Neural progenitor cell (in vitro differentiated cells): ENCODE measurements around the gene TSHZ2. TPM values are rescaled to one million over a fixed set of nuclear protein-coding genes. Genes with fewer than 3 reads are reported as not detected.

ENCODE experiments used
- DNase-seq: peaks from one replicate; pipeline ENCODE4 v3.0.0-alpha.2; 2016; ENCODE audit warnings: low spot score
- H2AFZ ChIP-seq: fragments of 200-600 bp; sonication (generic); replicated peaks from 2 replicates; pipeline ENCODE4 v1.6.1; 2016; ENCODE audit warnings: antibody characterized with exemption
- H3F3A ChIP-seq: fragments of 200-600 bp; sonication (generic); 2 replicates; pipeline ENCODE4 v1.6.1; 2016; ENCODE audit warnings: antibody characterized with exemption, low read depth
- H3K27ac ChIP-seq: fragments of 200-600 bp; sonication (generic); 2 replicates; pipeline ENCODE4 v1.5.1; 2016; ENCODE audit warnings: mild to moderate bottlenecking
- H3K27me3 ChIP-seq: fragments of 200-600 bp; sonication (generic); 2 replicates; pipeline ENCODE4 v1.6.1; 2016; ENCODE audit warnings: mild to moderate bottlenecking, moderate library complexity
- H3K36me3 ChIP-seq: fragments of 200-600 bp; sonication (generic); 2 replicates; pipeline ENCODE4 v1.5.1; 2016
- H3K4me1 ChIP-seq: fragments of 200-600 bp; sonication (generic); 2 replicates; pipeline ENCODE4 v1.6.1; 2016; ENCODE audit warnings: mixed run types
- H3K4me2 ChIP-seq: fragments of 200-600 bp; sonication (generic); 2 replicates; pipeline ENCODE4 v1.6.1; 2016
- H3K4me3 ChIP-seq: fragments of 200-600 bp; sonication (generic); 2 replicates; pipeline ENCODE4 v1.5.1; 2016
- H3K79me2 ChIP-seq: fragments of 200-600 bp; sonication (generic); 2 replicates; pipeline ENCODE4 v1.6.1; 2016; ENCODE audit warnings: low read depth
- H3K9ac ChIP-seq: fragments of 200-600 bp; sonication (generic); 2 replicates; pipeline ENCODE4 v1.6.1; 2016
- H3K9me3 ChIP-seq: fragments of 200-600 bp; sonication (generic); 2 replicates; pipeline ENCODE4 v1.5.1; 2016; ENCODE audit warnings: low read depth
- H4K20me1 ChIP-seq: fragments of 200-600 bp; sonication (generic); 2 replicates; pipeline ENCODE4 v1.6.1; 2016; ENCODE audit warnings: low read depth
- H3K27ac Mint-ChIP-seq: 3 replicates; pipeline ENCODE4 v1.8.0; 2021; ENCODE audit warnings: mixed read lengths
- H3K27me3 Mint-ChIP-seq: 2 replicates; pipeline ENCODE4 v1.8.0; 2022; ENCODE audit warnings: low read depth, mild to moderate bottlenecking, inconsistent platforms, moderate library complexity, mixed read lengths; ENCODE audit not compliant: insufficient read depth
- H3K36me3 Mint-ChIP-seq: 3 replicates; pipeline ENCODE4 v1.8.0; 2021; ENCODE audit warnings: mixed read lengths
- H3K4me1 Mint-ChIP-seq: 3 replicates; pipeline ENCODE4 v1.8.0; 2021; ENCODE audit warnings: mixed read lengths
- H3K4me3 Mint-ChIP-seq: 3 replicates; pipeline ENCODE4 v1.8.0; 2021; ENCODE audit warnings: mild to moderate bottlenecking, moderate library complexity, mixed read lengths
- H3K9me3 Mint-ChIP-seq: 3 replicates; pipeline ENCODE4 v1.8.0; 2020; ENCODE audit warnings: mixed read lengths
- CTCF ChIP-seq: fragments of 200-600 bp; sonication (generic); IDR thresholded peaks from 2 replicates; pipeline ENCODE4 v1.5.1; 2017; ENCODE audit warnings: antibody characterized with exemption, mild to moderate bottlenecking
- EZH2 ChIP-seq: fragments of 200-600 bp; sonication (generic); IDR thresholded peaks from 2 replicates; pipeline ENCODE4 v1.6.1; 2017; ENCODE audit warnings: antibody characterized with exemption, mild to moderate bottlenecking, moderate library complexity
- EZH2phosphoT487 ChIP-seq: fragments of 200-600 bp; sonication (generic); IDR thresholded peaks from 2 replicates; pipeline ENCODE4 v1.6.1; 2017; ENCODE audit warnings: antibody characterized with exemption
- total RNA-seq: library from RNA; depleted of rRNA; stranded (reverse); fragments of >200 nt; gene quantifications from 2 replicates; pipeline ENCODE4 v1.2.3, GENCODE V29; 2015; ENCODE audit warnings: low replicate concordance

TSHZ2 gene
- total RNA-seq, 1 donor from 2014 or later: 1.8 TPM

- Mint-ChIP-seq H3K27me3 (peaks cover 2% of the 10 kb centered on the region), H3K9me3 (peaks cover 4% of the 10 kb centered on the region), H3K36me3 (peaks cover 6% of the 10 kb centered on the region), H3K4me1 (no peaks in the 10 kb centered on the region), H3K27ac (no peak overlapping the region), H3K4me3 (no peak overlapping the region)
- Histone ChIP-seq H3K36me3 (no peaks in the 10 kb centered on the region), H4K20me1 (no peaks in the 10 kb centered on the region), H3K27ac (no peak overlapping the region), H3F3A (no peaks in the 10 kb centered on the region), H3K79me2 (no peaks in the 10 kb centered on the region), H3K4me3 (no peak overlapping the region), H2AFZ (no peak overlapping the region), H3K4me2 (no peak overlapping the region), H3K9me3 (no peaks in the 10 kb centered on the region), H3K27me3 (peaks cover 3% of the 10 kb centered on the region), H3K4me1 (no peaks in the 10 kb centered on the region), H3K9ac (no peak overlapping the region)
- TF ChIP-seq EZH2 (no peak), EZH2phosphoT487 (no peak), CTCF (no peak)
- DNase-seq: no peak
Observed at GRCh38 chr20:52985687-52986086, 13.5 kb downstream of the TSHZ2 start.

GRCh38 chr20:52987295-52987694 lies 15.1 kb downstream of the TSHZ2 start:
- Histone ChIP-seq H2AFZ (no peak overlapping the region), H3F3A (no peaks in the 10 kb centered on the region), H3K27me3 (no peaks in the 10 kb centered on the region), H3K9me3 (no peaks in the 10 kb centered on the region), H3K27ac (no peak overlapping the region), H3K9ac (no peak overlapping the region), H4K20me1 (no peaks in the 10 kb centered on the region), H3K36me3 (no peaks in the 10 kb centered on the region), H3K4me2 (no peak overlapping the region), H3K79me2 (no peaks in the 10 kb centered on the region), H3K4me3 (no peak overlapping the region), H3K4me1 (peaks cover 5% of the 10 kb centered on the region)
- no peak for DNase-seq
- TF ChIP-seq EZH2phosphoT487 (no peak), CTCF (no peak), EZH2 (no peak)
- H3K27me3 Mint-ChIP-seq: peaks cover 2% of the 10 kb centered on the region
- no peak overlapping the region for H3K4me3 Mint-ChIP-seq
- H3K4me1 Mint-ChIP-seq: no peaks in the 10 kb centered on the region
- H3K9me3 Mint-ChIP-seq: peaks cover 4% of the 10 kb centered on the region
- H3K36me3 Mint-ChIP-seq: peaks cover 6% of the 10 kb centered on the region
- no peak overlapping the region for H3K27ac Mint-ChIP-seq

GRCh38 chr20:52991830-52992229 lies 19.7 kb downstream of the TSHZ2 start:
- Histone ChIP-seq H2AFZ (no peak overlapping the region), H3K79me2 (no peaks in the 10 kb centered on the region), H3K4me1 (peaks cover 19% of the 10 kb centered on the region), H3K27me3 (no peaks in the 10 kb centered on the region), H3F3A (no peaks in the 10 kb centered on the region), H3K36me3 (no peaks in the 10 kb centered on the region), H3K4me2 (no peak overlapping the region), H3K9me3 (no peaks in the 10 kb centered on the region), H4K20me1 (no peaks in the 10 kb centered on the region), H3K4me3 (no peak overlapping the region), H3K9ac (no peak overlapping the region), H3K27ac (no peak overlapping the region)
- Mint-ChIP-seq H3K36me3 (no peaks in the 10 kb centered on the region), H3K27me3 (no peaks in the 10 kb centered on the region), H3K4me1 (peaks cover 12% of the 10 kb centered on the region), H3K9me3 (no peaks in the 10 kb centered on the region), H3K4me3 (no peak overlapping the region), H3K27ac (no peak overlapping the region)
- TF ChIP-seq EZH2 (no peak), EZH2phosphoT487 (no peak), CTCF (no peak)
- DNase-seq: no peak
